WERI-Rb-1 (cell line): ENCODE results near the gene NBR1.
"Not testable (repeated sequence)": the region's sequence is repeated elsewhere in the genome, so short reads cannot be mapped to it uniquely, and the experiment has no call there.

Source experiments
- DNase-seq: peaks from one replicate; pipeline ENCODE4 v3.0.0-alpha.2; 2020
- H3K27ac ChIP-seq: fragments of 250-450 bp; sonication (Bioruptor Pico); 2 replicates; pipeline ENCODE4 v1.5.1; 2020; ENCODE audit warnings: mild to moderate bottlenecking, moderate library complexity
- H3K27me3 ChIP-seq: fragments of 250-450 bp; sonication (Bioruptor Pico); 2 replicates; pipeline ENCODE4 v1.5.1; 2021; ENCODE audit warnings: mild to moderate bottlenecking, low read depth, moderate library complexity; ENCODE audit not compliant: insufficient read depth, severe bottlenecking
- H3K36me3 ChIP-seq: fragments of 250-450 bp; sonication (Bioruptor Pico); 2 replicates; pipeline ENCODE4 v1.5.1; 2020; ENCODE audit warnings: mild to moderate bottlenecking, moderate library complexity
- H3K4me3 ChIP-seq: 2 replicates; pipeline ENCODE4 v1.5.1; 2011; ENCODE audit warnings: low read depth, mild to moderate bottlenecking, control low read depth, low read length
- H3K9me3 ChIP-seq: fragments of 250-450 bp; sonication (Bioruptor Pico); 2 replicates; pipeline ENCODE4 v1.5.1; 2021; ENCODE audit warnings: mild to moderate bottlenecking, moderate library complexity; ENCODE audit not compliant: severe bottlenecking
- TF ChIP-seq, protein P1 (sequence below): IDR thresholded peaks from 2 replicates; pipeline ENCODE4 v1.5.1; 2011; ENCODE audit warnings: low read depth, mild to moderate bottlenecking, control low read depth, inconsistent platforms, low read length

The NBR1 gene

DNA sequence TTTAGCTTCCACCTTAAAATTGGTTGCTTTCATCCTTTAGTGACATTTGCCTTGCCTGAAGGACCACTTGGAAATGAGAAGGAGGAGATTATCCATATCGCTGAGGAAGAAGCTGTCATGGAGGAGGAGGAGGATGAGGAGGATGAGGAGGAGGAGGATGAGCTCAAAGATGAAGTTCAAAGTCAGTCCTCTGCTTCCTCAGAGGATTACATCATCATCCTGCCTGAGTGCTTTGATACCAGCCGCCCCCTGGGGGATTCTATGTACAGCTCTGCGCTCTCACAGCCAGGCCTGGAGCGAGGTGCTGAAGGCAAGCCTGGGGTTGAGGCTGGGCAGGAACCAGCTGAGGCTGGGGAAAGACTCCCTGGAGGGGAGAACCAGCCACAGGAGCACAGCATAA, 29.1 kb downstream of the NBR1 start:
- no peak for DNase-seq
- TF ChIP-seq, protein P1, sequence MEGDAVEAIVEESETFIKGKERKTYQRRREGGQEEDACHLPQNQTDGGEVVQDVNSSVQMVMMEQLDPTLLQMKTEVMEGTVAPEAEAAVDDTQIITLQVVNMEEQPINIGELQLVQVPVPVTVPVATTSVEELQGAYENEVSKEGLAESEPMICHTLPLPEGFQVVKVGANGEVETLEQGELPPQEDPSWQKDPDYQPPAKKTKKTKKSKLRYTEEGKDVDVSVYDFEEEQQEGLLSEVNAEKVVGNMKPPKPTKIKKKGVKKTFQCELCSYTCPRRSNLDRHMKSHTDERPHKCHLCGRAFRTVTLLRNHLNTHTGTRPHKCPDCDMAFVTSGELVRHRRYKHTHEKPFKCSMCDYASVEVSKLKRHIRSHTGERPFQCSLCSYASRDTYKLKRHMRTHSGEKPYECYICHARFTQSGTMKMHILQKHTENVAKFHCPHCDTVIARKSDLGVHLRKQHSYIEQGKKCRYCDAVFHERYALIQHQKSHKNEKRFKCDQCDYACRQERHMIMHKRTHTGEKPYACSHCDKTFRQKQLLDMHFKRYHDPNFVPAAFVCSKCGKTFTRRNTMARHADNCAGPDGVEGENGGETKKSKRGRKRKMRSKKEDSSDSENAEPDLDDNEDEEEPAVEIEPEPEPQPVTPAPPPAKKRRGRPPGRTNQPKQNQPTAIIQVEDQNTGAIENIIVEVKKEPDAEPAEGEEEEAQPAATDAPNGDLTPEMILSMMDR, result no peak
- Histone ChIP-seq H3K9me3 (no peaks in the 10 kb centered on the region), H3K4me3 (no peak overlapping the region), H3K27me3 (no peaks in the 10 kb centered on the region), H3K27ac (no peak overlapping the region), H3K36me3 (peaks cover 89% of the 10 kb centered on the region)

DNA sequence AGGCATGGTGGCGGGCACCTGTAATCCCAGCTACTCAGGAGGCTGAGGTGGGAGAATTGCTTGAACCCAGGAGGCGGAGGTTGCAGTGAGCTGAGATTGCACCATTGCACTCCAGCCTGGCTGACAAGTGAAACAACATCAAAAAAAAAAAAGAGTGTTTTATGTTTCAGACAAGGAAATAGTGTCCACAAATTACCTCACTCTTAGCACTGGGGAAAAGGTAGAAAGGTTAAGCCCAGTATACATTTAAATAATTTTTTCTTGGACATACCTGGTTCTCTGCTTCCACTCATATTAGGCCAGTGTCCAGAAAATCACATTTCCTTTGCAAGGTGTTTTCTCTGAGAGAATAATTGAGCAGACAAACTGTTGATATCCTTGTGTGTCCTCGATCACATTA, 32.0 kb downstream of the NBR1 start:
- DNase-seq, H3K9me3 ChIP-seq, H3K27me3 ChIP-seq, H3K27ac ChIP-seq, H3K4me3 ChIP-seq: not testable (repeated sequence)
- H3K36me3 ChIP-seq, result peaks cover 70% of the 10 kb centered on the region

DNA sequence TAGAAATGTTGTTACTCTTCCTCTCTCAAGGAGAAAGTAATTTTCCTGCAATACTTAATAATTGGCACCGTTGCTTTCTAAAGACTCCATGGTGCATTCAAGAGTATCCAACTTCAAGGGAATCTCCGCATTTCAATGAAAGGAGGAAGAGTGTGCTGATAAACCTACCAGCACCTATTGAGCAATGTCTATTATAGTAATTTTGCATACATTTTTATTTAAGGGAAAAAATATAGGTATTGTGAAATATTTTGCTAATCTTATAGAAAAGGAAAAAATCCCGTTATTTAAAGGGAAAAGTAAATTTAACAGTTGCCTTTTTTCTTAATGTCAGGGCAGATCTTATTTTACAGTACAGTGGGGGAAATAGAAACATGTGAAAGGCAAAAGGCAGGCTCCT, 39.6 kb downstream of the NBR1 start:
- TF ChIP-seq, protein P1, result no peak
- Histone ChIP-seq H3K27me3 (no peaks in the 10 kb centered on the region), H3K27ac (no peak overlapping the region), H3K36me3 (peaks cover 21% of the 10 kb centered on the region), H3K4me3 (no peak overlapping the region), H3K9me3 (no peaks in the 10 kb centered on the region)
- DNase-seq, result no peak

DNA sequence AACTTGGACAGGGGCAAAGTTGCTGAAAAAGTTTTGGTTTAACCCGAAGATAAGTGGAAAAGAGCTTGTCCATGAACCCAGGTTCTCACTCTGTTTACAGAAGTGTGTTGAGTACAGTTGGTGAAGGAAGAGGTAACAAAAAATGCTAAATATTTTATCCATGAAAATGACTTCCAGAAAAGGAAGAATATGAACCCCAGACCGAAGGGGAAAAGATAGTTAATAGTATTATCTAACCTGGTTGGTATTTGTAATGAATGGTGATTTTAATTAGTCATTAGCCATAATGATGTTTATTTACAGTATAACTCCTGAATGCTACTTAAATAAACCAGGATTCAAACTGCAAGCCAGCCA, 40.1 kb downstream of the NBR1 start:
- H3K4me3 ChIP-seq, result no peak overlapping the region
- H3K36me3 ChIP-seq, result peaks cover 21% of the 10 kb centered on the region
- H3K27me3 ChIP-seq, result no peaks in the 10 kb centered on the region
- DNase-seq, result no peak
- H3K9me3 ChIP-seq, result no peaks in the 10 kb centered on the region
- TF ChIP-seq, protein P1, result no peak
- H3K27ac ChIP-seq, result no peak overlapping the region

DNA sequence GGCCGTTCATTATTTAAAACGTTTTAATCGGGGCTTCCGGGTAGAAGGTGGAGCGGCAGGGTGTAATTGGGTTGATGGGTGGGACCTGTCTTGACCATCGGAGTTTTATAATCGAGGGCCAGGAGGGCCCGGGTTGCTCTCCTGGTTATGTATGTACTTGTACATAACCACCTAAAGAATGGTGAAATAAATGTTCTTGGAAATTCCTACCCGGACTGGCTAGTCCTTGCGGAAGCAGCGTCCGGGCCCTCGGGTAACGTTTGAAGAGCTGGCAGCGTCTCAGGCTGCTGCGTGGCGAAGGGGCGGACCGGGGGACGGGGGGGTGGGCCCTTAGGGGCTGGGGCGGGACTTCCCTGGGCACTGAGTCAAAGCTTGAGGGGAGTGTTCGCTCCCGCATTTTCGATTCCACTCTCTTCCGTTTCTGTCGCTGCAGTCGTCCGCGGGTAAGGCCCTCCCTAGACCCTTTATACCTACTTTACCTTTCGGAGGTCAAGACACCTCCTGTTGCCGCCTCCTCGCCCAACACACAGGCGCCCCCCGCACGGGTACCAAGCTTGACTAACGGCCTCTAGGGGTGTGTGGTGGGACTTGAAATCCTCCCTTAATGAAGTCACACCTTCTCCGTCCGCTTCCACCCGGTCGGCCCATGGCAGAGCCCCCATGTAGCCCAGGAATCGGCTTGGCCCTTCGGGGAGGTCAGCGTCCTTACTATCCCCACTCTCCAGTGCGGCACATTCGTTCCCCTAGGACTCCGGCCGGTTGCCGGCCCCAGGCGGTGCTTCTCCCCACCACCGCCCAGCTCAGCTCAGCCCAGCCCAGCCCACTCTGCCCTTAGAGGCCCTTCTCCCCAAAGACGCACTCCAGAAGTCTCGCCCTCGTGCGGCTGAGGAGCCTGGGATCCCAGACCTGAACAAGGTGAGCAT, 40.7 kb downstream of the NBR1 start, which contains the start of gene TMEM106A:
Gene TMEM106A, plus strand, starts transcription at position 396 of the 923 bp plus-strand sequence. CDS start 1,167 bp downstream, outside the sequence.
- H3K4me3 ChIP-seq, result no peak within 1 kb of the TSS
- H3K27ac ChIP-seq, result no peak within 1 kb of the TSS
- H3K27me3 ChIP-seq, result no peaks in the 10 kb centered on the region
- H3K36me3 ChIP-seq, result peaks cover 21% of the 10 kb centered on the region
- TF ChIP-seq, protein P1, result no peak
- H3K9me3 ChIP-seq, result no peaks in the 10 kb centered on the region
- DNase-seq, result no peak

DNA sequence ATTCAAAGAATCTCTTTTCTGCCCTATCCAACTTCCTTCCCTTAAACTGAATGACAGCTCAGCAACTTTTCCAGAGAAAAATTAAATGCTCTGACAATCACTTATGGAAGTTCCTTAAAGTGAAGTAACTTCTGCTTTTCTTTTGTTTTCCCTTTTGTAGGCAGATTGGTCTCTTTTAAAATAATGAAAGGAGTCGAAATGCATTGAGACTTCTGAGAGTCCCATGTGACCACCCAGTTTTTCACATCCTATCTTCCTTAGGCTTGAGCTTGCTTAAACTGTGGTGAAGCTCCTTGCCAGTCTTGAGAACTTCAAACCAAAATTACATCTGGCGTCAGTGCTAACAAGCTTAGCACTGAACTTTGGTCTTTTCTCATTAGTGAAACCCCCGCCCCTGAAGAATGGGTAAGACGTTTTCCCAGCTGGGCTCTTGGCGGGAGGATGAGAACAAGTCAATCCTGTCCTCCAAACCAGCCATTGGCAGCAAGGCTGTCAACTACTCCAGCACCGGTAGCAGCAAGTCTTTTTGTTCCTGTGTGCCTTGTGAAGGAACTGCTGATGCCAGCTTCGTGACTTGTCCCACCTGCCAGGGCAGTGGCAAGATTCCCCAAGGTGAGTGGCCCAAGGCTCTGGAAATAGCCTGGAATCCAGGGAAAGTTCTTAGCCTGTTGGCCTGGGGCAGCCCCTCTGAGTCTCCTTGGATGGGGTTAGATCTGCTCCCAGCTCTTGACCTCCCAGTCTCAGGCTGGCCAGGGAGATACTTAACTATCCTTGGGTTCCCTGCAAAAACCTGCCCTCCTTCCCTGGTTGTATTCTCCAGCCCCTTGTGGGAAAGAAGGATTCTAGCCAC, 41.9 kb downstream of the NBR1 start:
- H3K4me3 ChIP-seq, result no peak overlapping the region
- H3K36me3 ChIP-seq, result peaks cover 19% of the 10 kb centered on the region
- no peaks in the 10 kb centered on the region for H3K27me3 ChIP-seq
- H3K27ac ChIP-seq, result no peak overlapping the region
- DNase-seq, result no peak
- H3K9me3 ChIP-seq, result no peaks in the 10 kb centered on the region
- TF ChIP-seq, protein P1, result no peak
